Neural progenitor cell (in vitro differentiated cells): Measurements from ENCODE around the gene RET. TPM values are rescaled to one million over a fixed set of nuclear protein-coding genes. Genes with fewer than 3 reads are reported as not detected.

ENCODE experiments used
- DNase-seq: peaks from one replicate; pipeline ENCODE4 v3.0.0-alpha.2; 2016; ENCODE audit warnings: low spot score
- H2AFZ ChIP-seq: fragments of 200-600 bp; sonication (generic); replicated peaks from 2 replicates; pipeline ENCODE4 v1.6.1; 2016; ENCODE audit warnings: antibody characterized with exemption
- H3F3A ChIP-seq: fragments of 200-600 bp; sonication (generic); 2 replicates; pipeline ENCODE4 v1.6.1; 2016; ENCODE audit warnings: antibody characterized with exemption, low read depth
- H3K27ac ChIP-seq: fragments of 200-600 bp; sonication (generic); 2 replicates; pipeline ENCODE4 v1.5.1; 2016; ENCODE audit warnings: mild to moderate bottlenecking
- H3K27me3 ChIP-seq: fragments of 200-600 bp; sonication (generic); 2 replicates; pipeline ENCODE4 v1.6.1; 2016; ENCODE audit warnings: mild to moderate bottlenecking, moderate library complexity
- H3K36me3 ChIP-seq: fragments of 200-600 bp; sonication (generic); 2 replicates; pipeline ENCODE4 v1.5.1; 2016
- H3K4me1 ChIP-seq: fragments of 200-600 bp; sonication (generic); 2 replicates; pipeline ENCODE4 v1.6.1; 2016; ENCODE audit warnings: mixed run types
- H3K4me2 ChIP-seq: fragments of 200-600 bp; sonication (generic); 2 replicates; pipeline ENCODE4 v1.6.1; 2016
- H3K4me3 ChIP-seq: fragments of 200-600 bp; sonication (generic); 2 replicates; pipeline ENCODE4 v1.5.1; 2016
- H3K79me2 ChIP-seq: fragments of 200-600 bp; sonication (generic); 2 replicates; pipeline ENCODE4 v1.6.1; 2016; ENCODE audit warnings: low read depth
- H3K9ac ChIP-seq: fragments of 200-600 bp; sonication (generic); 2 replicates; pipeline ENCODE4 v1.6.1; 2016
- H3K9me3 ChIP-seq: fragments of 200-600 bp; sonication (generic); 2 replicates; pipeline ENCODE4 v1.5.1; 2016; ENCODE audit warnings: low read depth
- H4K20me1 ChIP-seq: fragments of 200-600 bp; sonication (generic); 2 replicates; pipeline ENCODE4 v1.6.1; 2016; ENCODE audit warnings: low read depth
- H3K27ac Mint-ChIP-seq: 3 replicates; pipeline ENCODE4 v1.8.0; 2021; ENCODE audit warnings: mixed read lengths
- H3K27me3 Mint-ChIP-seq: 2 replicates; pipeline ENCODE4 v1.8.0; 2022; ENCODE audit warnings: low read depth, mild to moderate bottlenecking, inconsistent platforms, moderate library complexity, mixed read lengths; ENCODE audit not compliant: insufficient read depth
- H3K36me3 Mint-ChIP-seq: 3 replicates; pipeline ENCODE4 v1.8.0; 2021; ENCODE audit warnings: mixed read lengths
- H3K4me1 Mint-ChIP-seq: 3 replicates; pipeline ENCODE4 v1.8.0; 2021; ENCODE audit warnings: mixed read lengths
- H3K4me3 Mint-ChIP-seq: 3 replicates; pipeline ENCODE4 v1.8.0; 2021; ENCODE audit warnings: mild to moderate bottlenecking, moderate library complexity, mixed read lengths
- H3K9me3 Mint-ChIP-seq: 3 replicates; pipeline ENCODE4 v1.8.0; 2020; ENCODE audit warnings: mixed read lengths
- EZH2 ChIP-seq: fragments of 200-600 bp; sonication (generic); IDR thresholded peaks from 2 replicates; pipeline ENCODE4 v1.6.1; 2017; ENCODE audit warnings: antibody characterized with exemption, mild to moderate bottlenecking, moderate library complexity
- EZH2phosphoT487 ChIP-seq: fragments of 200-600 bp; sonication (generic); IDR thresholded peaks from 2 replicates; pipeline ENCODE4 v1.6.1; 2017; ENCODE audit warnings: antibody characterized with exemption
- total RNA-seq: library from RNA; depleted of rRNA; stranded (reverse); fragments of >200 nt; gene quantifications from 2 replicates; pipeline ENCODE4 v1.2.3, GENCODE V29; 2015; ENCODE audit warnings: low replicate concordance
- TF ChIP-seq, protein P1 (sequence below): fragments of 200-600 bp; sonication (generic); IDR thresholded peaks from 2 replicates; pipeline ENCODE4 v1.5.1; 2017; ENCODE audit warnings: antibody characterized with exemption, mild to moderate bottlenecking

Gene RET
- total RNA-seq, 1 donor from 2014 or later = 1.4 TPM

DNA sequence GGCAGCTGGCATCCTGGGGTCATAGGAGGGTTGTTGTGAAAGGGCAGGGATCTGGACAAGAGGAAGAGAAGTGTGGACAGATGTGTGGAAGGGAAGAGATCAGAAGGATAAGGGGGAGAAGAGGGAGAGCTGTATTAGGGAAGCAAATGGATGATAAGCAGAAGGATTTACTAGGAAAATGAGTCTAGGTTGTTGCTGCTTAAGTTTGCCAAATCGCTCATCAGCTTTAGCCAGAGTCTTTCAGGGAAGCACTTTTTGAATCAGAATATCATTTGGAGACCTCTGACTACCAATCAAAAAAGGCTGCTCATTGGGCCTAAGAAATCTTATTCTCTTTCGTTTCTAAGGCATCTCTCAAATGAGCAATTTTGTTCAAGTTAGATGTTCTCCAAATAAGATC, 58.8 kb downstream of the RET start:
- H3K27ac Mint-ChIP-seq = no peak overlapping the region

DNA sequence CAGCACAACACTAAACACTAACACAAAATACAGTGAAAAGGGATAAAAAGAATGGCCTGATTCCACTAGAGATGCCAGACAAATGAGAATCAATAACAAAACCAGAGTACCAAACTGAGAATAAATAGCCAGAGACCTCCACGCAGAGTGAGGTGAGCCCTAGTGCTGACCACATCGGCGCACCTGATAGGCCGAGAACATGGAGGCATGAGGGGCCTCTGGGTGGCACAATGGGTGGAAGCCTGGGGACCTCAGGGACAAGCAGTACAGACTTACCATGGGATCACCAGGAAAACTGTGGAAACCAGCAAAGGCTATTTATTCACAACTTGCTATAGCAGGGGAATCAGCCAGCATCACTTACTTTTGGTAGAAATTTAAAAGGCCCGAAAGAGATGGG, 59.6 kb downstream of the RET start:
- peaks cover 2% of the 10 kb centered on the region for H3K27me3 Mint-ChIP-seq
- no peaks in the 10 kb centered on the region for H3K9me3 Mint-ChIP-seq
- peaks cover 24% of the 10 kb centered on the region for H3K4me1 Mint-ChIP-seq
- TF ChIP-seq, protein P1, sequence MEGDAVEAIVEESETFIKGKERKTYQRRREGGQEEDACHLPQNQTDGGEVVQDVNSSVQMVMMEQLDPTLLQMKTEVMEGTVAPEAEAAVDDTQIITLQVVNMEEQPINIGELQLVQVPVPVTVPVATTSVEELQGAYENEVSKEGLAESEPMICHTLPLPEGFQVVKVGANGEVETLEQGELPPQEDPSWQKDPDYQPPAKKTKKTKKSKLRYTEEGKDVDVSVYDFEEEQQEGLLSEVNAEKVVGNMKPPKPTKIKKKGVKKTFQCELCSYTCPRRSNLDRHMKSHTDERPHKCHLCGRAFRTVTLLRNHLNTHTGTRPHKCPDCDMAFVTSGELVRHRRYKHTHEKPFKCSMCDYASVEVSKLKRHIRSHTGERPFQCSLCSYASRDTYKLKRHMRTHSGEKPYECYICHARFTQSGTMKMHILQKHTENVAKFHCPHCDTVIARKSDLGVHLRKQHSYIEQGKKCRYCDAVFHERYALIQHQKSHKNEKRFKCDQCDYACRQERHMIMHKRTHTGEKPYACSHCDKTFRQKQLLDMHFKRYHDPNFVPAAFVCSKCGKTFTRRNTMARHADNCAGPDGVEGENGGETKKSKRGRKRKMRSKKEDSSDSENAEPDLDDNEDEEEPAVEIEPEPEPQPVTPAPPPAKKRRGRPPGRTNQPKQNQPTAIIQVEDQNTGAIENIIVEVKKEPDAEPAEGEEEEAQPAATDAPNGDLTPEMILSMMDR = no peak
- no peak for TF ChIP-seq EZH2phosphoT487
- no peak for TF ChIP-seq EZH2
- Histone ChIP-seq H3K9ac (no peak overlapping the region), H3K36me3 (no peaks in the 10 kb centered on the region), H3K27me3 (no peaks in the 10 kb centered on the region), H3K9me3 (no peaks in the 10 kb centered on the region), H3K4me2 (no peak overlapping the region), H3F3A (peaks cover 10% of the 10 kb centered on the region), H3K27ac (no peak overlapping the region), H4K20me1 (peaks cover 11% of the 10 kb centered on the region), H3K79me2 (peaks cover 25% of the 10 kb centered on the region), H3K4me3 (no peak overlapping the region), H3K4me1 (peaks cover 8% of the 10 kb centered on the region), H2AFZ (no peak overlapping the region)
- no peak overlapping the region for H3K27ac Mint-ChIP-seq
- peak overlapping the region; percentile 97 for H3K4me3 Mint-ChIP-seq
- DNase-seq = no peak
- H3K36me3 Mint-ChIP-seq = no peaks in the 10 kb centered on the region

More for the DNA sequence above, 58.8 kb downstream of the RET start:
- Histone ChIP-seq H3K9me3 (no peaks in the 10 kb centered on the region), H3F3A (peaks cover 10% of the 10 kb centered on the region), H3K4me3 (no peak overlapping the region), H2AFZ (no peak overlapping the region), H3K36me3 (no peaks in the 10 kb centered on the region), H3K79me2 (peaks cover 20% of the 10 kb centered on the region), H4K20me1 (peaks cover 11% of the 10 kb centered on the region), H3K27ac (no peak overlapping the region), H3K4me1 (peaks cover 8% of the 10 kb centered on the region), H3K9ac (no peak overlapping the region), H3K4me2 (no peak overlapping the region), H3K27me3 (no peaks in the 10 kb centered on the region)
- H3K36me3 Mint-ChIP-seq = no peaks in the 10 kb centered on the region
- peaks cover 2% of the 10 kb centered on the region for H3K27me3 Mint-ChIP-seq
- H3K9me3 Mint-ChIP-seq = no peaks in the 10 kb centered on the region
- H3K4me3 Mint-ChIP-seq = peak overlapping the region; percentile 97
- no peak for DNase-seq
- TF ChIP-seq EZH2 (no peak), EZH2phosphoT487 (no peak)
- TF ChIP-seq, protein P1 = no peak
- peaks cover 24% of the 10 kb centered on the region for H3K4me1 Mint-ChIP-seq

DNA sequence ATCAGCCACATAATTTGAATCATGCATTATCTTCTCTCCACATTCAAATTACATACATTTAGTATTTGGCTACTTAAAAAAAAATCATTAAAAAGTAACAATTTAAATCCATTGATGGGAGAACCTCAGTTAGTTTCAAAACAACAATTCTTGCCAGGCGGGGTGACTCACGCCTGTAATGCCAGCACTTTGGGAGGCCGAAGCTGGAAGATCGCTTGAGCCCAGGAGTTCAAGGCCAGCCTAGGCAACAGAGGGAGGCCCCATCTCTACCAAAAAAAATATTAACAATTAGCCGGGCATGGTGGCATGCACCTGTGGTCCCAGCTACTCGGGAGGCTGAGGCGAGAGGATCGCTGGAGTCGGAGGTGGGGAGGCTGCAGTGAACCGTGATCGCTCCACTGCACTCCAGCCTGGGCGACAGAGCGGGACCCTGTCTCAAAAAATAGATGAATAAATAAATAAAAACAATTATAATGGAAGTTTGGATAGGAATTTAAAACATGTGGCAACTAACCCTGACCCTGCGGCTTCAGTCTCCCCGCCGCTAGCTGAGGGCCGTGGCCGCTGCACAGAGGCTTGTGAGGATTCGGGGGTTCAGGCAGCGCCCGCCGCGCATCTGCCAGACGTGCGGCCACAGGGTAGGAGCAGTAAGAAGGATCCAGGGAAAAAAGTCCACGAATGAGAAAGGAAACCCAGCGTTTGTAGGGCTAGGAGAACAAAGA, 60.3 kb downstream of the RET start:
- Mint-ChIP-seq H3K9me3 (no peaks in the 10 kb centered on the region), H3K27ac (peak overlapping the region; percentile 99), H3K4me3 (peak overlapping the region; percentile 97), H3K27me3 (peaks cover 2% of the 10 kb centered on the region), H3K36me3 (no peaks in the 10 kb centered on the region), H3K4me1 (peaks cover 24% of the 10 kb centered on the region)
- Histone ChIP-seq H4K20me1 (peaks cover 11% of the 10 kb centered on the region), H3F3A (peaks cover 10% of the 10 kb centered on the region), H3K4me1 (peaks cover 8% of the 10 kb centered on the region), H3K4me2 (peak overlapping the region; percentile 100), H3K79me2 (peaks cover 30% of the 10 kb centered on the region), H3K36me3 (no peaks in the 10 kb centered on the region), H2AFZ (peak overlapping the region; percentile 75), H3K27me3 (no peaks in the 10 kb centered on the region), H3K4me3 (peak overlapping the region; percentile 67), H3K27ac (no peak overlapping the region), H3K9ac (no peak overlapping the region), H3K9me3 (no peaks in the 10 kb centered on the region)
- no peak for DNase-seq
- TF ChIP-seq, protein P1 = no peak
- TF ChIP-seq EZH2 = no peak
- no peak for TF ChIP-seq EZH2phosphoT487
